ENCODE measurements around the gene VTI1A.

VTI1A gene

DNA sequence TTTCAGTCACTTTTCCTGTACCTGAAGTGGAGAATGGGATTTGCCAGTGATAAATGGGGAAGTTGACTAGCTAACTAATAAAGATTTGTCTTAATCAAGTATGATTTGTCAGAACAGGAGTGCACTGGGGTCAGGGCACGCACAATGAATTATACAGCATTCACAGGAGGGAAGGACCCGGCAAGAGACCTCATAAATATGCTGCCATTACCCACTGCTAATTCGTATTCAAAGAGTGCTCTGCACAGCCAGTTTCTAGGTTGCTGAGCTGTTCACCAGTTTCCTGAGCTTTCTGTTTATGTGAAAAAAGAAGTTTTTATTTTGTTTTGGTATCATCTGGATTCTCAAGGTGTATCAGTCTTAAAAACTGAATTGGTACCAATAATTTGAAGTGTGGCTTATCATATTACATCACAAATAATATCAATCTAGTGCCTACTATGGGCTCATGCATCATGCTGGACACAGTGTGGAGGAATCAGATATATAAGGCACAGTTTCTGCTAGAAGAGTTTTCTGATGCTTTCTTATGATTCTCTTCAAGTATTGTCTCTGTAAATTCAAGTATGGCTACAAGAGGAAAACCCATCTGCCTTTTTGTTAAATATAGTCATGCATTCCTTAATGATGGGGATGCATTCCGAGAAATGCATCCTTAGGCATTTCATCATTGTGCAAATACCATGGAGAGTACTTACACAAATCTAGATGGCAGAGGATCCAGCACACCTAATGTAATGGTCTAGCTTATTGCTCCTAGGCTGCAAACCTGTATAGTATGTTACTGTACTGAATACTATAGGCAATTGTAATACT lies 202.2 kb downstream of the VTI1A start:
- no peak for DNase-seq

DNA sequence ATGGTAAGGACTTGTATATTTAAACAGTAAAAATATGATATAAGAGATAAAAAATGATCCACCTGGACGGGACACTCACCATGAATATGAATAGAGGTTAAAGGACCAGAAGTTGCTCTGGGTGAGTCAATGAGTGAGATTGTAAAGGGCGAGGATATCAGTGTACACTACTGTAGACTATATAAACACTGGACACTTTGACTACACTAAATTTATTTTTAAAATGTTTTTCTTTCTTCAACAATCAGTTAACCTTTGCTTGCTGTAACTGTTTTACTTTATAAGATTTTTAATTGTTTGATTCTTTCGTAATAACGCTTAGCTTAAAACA lies 202.8 kb downstream of the VTI1A start:
- no peak for DNase-seq

DNA sequence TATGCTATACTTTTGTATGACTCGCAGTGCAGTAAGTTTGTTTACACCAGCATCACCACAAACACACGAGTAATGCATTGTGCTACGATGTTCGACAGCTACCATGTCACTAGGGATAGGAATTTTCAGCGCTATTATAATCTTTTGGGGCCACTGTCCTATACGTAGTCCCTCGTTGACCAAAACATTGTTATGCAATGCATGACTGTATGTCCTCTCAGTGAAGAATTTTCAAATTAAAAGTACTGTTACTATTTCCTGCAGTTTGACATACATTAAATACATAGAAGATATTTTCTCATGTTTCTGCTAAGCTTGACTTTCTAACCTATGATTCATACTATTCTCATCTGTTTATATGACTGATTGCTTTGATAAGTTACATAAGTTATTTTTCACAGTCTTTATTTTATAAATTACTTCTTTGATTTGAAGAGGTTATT lies 203.6 kb downstream of the VTI1A start:
- DNase-seq, result no peak

DNA sequence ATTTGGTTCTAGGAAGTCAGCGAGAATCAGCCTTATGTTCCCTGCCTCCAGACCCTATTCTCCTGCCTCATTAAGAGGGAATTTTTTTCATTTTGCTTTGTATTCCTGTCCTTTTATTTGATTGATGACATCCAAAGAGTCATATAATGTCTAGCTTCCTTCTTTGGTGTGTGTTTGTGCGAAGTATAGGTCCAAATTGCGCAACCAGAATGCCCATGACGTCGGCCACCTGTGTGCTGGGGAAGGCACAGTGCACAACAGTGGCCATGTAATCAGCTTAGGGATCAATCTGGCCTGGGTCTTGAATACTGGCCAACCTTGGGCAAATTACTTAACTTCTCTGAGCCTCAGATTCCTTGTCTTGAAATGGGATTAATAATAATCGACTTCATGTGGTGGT lies 206.2 kb downstream of the VTI1A start:
- no peak for DNase-seq

DNA sequence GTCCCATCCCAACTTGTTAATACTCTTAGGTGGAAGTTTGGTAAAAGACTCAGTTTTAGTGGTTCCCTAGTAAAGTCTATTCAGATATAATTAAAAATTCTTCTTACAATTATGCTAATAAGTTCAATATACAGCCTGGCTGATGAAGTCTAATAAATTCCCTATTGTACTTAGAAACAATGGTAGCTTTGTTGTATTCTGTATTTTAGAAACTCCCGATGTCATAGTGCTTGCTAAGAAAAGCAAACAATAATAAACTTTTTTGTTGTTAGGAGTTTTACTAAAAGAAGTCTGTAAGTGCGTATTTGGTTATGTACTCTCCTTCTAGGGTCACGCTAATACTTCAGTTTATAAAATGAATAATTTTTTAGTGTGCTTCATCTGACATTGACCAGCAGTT lies 206.8 kb downstream of the VTI1A start:
- DNase-seq, result no peak

DNA sequence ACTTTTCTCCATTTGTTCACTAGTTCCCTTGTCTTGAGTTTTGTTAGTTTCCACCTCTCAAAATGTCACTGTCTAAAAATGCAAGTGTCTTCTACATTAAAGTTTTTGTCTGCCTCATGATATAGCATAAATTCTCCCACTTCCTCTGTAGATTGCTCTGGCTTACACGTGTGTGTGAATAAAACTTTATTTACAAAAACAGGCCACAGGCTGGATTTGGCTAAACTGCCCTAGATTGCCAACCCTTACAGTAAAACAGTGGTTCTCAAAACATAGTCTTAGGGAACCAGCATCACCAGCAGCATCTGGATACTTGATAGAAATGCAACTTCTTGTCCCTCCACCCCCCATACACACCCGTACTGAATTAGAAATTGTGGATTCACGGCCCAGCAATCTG lies 207.8 kb downstream of the VTI1A start:
- no peak for DNase-seq

DNA sequence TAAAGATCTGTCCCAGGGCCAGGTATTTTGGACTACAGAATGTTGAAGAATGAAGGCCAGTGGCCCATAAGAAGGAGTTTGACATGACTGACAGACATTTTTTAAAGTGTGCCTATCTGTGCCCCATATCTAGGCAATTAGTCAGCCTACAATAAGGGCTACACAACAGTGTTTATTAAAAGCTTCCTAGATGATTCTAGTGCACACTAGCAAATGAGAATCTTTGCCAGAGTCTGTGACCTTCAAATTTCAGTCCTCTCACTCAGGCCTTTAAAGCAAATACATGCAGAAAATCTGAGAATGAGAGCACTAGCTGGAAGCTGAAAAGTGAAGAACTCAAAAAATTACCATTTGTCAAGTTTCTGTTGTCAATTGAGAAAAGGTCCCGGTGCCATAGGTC lies 208.7 kb downstream of the VTI1A start:
- DNase-seq, result no peak

DNA sequence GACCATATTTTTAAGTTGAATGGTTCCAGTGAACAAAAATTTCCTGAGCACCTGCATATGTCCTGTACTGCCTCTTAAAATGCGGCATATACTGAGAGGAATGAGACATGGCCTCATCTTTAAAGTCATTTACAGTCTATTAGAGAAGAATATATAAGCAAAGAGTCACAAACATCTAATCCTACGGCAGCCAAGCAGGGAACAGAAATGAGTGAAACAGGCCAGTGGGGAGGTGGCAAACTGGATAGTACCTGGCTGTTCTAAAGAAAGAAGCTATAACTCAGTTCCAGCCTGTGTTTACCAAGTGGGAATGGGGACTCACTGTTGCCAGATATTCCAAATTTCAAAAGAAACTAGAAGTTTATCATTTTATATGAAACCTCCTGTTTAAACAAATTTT lies 211.4 kb downstream of the VTI1A start:
- DNase-seq, result no peak

DNA sequence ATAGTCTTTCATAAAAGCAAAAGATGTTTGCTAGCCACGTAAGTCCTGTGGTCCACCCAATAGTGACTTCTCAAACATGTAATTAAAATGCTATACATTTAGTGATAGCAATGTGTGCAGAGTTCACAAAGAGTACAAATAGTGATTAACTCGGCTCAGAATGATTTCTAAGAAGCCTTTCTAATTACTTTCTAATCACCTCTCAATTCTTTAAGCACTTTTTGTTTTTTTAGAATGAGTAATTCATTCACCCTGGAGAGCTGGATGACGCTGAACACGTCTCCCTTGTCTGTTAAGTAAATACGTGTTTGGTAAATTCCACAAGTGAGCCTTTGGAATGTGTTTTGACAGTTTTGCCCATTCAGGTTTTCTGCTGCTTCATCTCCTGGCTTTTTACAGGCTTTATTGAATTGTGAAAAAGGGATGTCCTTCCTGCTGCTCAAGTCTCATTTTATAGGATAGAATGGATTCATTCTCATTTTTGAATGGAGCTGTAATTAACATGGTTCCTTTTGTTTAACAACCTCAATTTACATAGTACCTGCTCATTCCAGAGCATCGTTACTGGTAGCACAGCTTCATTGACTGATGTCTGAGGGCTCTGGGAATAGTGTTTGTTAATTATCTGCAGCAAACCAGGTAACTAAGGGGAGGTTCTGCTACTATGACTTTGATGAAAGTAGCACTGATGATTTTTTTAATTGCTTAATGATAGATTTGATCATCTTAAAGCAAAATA lies 212.1 kb downstream of the VTI1A start:
- DNase-seq, result no peak

DNA sequence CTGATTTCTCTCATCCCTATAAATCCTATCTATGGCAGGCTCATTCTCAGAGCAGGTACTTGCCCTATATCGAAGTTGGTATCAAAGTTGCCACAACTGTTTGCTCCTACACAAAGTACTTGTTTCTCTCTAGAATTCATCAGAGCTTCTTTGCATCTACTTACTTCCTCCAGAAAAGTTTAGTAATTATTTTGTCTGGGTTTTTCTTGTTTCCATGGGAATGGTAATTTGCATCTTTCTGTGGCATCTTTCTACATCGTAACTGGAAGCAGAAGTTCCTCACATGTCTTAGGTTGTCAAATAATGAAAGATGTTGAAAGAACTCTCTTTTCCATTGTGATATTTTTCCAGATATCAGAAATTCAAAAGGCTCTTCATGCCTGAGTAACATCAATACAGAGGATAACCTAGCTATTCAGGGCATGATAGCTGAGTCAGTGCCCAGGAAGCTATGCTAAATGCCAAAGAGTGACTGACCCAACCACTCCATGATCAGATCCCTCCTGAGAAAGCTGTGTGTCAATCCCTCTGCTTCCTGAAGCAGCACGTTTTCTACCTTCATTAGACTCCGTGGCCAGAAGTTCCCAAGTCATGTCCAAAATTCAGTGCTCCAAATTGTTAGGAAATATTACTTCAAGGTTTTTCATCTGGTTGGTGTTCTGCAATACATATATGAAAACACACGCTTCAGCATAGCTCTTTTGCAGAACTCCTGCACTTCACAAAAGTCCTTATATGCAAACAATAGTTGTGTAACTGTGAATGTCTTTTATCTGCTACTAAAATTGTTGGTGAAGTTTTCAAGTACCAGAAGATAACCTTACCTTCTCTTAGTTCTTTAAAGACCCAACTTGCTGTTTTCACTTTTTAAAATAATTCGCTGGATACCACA lies 216.5 kb downstream of the VTI1A start:
- peak; percentile 35 for DNase-seq

DNA sequence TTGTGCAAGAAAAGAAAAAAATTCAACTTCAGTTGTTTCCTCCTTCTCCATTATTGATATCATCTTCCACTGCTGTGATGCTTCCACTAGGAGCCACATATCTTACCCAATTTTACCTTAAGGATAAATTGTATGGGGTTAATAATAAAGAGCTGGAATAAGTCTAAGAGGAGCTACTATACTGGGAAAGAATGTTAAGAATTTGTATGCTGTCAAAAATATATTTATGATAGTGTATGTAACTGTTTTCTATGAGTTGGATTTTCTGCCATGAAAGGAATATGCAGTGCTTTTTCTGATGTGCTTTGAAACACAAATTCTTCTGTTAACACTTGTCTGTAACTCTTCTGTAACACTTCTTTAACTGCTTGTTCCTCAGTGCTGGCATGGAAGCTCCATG lies 219.1 kb downstream of the VTI1A start:
- no peak for DNase-seq

DNA sequence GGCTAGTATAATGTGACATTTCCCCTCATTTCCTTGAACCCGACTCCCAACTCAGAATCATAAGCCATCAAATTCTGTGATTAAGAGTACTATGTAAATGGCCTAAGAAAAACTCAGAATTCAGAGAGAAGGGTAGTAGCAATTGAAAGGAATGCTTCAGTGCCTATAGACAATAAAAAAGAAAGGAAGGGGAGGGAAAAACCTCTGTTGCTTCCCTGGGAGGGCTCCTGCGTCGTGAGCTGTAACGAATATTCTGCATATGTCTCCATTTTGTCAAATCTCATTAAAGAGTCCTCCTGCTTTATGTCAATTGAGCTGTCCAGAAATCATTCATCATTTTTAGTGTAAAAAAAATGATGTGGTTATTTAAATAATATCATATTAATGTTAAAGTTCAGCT lies 223.0 kb downstream of the VTI1A start:
- DNase-seq, result no peak

DNA sequence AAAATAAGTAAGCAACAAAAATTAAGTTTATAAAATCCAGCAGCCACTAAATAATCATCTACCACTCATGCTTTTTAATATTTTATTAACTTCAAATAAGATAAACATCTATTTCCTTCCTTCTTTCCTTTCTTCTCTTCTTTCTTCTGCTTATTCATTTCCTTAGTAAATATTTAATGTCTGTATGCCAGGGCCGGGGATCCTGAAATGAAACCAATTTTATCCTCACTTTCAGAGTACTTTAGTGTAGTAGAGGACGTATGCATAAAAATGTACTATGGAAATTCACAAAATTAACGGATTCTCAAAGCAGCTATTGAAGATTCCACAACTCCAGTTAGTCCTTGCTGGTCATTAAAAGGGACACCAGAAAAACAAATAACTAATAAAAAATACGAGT lies 224.7 kb downstream of the VTI1A start:
- no peak for DNase-seq

DNA sequence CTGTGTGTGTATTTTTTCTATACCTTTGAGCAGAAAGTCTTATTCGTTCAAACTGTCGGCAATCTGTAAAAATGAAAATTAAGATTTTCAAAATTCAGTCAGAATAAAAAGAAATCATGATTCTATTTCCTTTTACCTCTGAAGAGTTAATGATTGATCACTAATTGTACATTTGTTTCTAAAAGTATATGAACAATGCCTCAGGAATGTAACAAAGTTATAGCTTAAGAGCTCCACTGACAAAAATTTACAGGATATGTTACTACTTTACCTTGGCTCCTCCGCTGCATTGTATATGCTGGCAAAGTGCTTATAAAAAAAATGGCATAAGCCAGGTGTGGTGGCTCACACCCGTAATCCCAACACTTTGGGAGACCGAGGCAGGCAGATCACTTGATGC lies 225.7 kb downstream of the VTI1A start:
- DNase-seq, result no peak

DNA sequence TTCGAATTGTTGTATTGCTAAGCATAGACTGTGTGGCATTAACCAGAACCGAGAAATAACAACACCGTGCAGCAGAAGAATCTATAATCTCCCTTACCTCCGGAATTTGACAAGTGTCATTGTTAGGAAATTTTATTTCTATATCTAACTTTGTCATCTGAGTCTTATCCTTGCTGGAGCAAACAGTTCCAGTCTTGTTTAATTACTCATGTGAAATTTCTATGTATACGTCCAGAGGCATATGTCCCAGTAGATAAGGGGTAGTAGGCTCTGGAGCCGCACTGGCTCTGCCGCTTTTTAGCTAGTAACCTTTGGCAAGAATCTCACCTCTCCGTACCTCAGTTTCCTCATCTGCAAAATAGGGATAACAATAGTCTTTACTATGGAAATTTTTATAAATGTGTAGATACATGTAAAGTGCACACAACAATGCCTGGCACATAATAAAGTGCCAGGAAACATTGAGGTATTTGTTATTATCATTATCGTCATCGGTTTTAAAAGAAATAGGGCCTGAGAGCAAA lies 228.6 kb downstream of the VTI1A start:
- DNase-seq, result no peak

DNA sequence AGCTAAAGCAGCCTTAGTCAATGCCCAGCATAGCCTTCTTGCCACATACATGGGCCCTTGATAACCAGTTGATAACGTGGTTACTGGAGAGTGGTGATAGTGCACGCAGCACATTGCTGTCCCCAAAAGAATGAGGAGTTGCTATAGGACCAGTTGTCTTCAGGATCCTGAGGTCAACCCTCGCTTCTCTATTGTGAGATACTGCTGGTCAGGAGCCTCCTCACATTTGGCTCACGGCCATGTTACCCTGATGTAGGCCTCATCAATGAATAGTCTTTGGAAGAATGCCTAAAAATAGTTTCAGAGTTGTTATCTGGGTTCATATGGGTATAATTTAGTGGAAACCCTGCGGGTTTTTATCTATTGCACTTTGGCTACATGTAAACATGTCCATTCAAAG lies 230.7 kb downstream of the VTI1A start:
- no peak for DNase-seq

DNA sequence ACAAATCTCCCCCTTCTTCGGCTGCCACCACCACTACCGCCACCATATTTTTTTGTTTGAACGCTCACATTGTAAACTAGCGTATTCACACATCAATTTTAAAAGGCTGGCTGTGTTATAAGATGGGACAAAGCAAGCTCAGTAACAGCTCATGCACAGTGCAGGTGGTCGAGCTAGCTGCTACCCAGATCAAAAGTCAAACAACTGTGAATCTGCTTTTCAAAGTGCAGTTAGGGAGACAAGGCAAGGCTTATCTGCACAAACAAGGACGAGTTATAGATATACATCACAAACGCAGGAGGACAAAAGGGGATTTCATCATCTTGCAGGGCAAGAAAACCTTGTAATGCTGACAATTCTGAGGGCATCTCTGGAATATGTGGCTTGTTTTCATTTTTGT lies 231.6 kb downstream of the VTI1A start:
- DNase-seq, result no peak

DNA sequence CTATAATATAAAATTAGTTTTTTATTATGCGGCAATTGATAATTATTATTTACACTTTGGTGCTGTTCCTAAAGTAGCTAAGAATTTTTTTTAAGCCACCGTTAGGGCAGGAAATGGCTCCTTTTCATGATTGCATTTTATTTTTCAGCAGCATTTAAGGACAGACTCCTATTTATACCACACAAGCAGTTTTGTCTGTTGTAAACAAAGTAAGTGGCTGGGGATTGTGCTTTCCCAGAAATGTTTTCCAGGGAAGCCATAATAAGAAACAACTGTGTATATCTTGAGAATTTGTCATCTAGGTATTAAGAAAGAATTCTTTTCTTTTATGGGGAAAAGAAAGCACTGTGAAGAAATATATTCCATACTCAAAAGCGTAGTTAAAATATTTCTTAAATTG lies 232.0 kb downstream of the VTI1A start:
- no peak for DNase-seq

DNA sequence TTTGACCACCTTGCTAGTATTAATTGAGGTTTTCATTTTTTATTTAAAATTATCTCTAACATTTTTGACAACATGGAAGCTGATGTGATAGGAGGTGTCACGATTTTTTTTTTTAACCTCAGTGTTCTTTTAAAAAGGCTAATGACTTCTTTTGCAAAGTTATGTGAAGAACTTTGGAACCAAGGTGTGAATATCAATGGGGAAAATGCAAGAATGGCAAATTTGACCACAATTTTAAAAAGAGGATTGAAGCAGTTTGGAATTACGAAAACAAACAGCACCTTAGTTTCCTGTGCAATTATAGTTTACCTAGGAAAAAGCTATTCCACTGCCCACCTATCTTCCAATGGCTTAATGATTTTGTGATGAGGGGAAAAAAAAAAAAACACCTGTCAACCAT lies 232.4 kb downstream of the VTI1A start:
- no peak for DNase-seq

DNA sequence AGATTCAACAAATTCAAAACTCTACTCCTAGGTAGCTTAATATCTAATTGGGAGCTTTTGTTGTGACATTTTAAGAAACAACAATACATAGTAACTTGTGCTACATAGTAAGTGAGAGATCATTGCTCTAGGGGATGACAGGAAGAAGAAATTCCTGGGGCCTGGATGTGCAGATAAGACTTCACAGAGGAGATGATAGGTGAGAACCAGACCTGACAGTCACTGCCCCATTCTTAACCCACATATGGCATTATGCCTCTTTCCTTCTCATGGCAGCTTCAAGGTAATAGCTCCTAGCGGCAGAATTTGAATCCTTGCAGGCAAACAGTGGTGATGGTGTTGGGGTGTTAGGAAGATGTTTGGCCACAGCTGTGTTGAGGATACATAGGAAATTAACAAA lies 233.6 kb downstream of the VTI1A start:
- DNase-seq, result no peak

DNA sequence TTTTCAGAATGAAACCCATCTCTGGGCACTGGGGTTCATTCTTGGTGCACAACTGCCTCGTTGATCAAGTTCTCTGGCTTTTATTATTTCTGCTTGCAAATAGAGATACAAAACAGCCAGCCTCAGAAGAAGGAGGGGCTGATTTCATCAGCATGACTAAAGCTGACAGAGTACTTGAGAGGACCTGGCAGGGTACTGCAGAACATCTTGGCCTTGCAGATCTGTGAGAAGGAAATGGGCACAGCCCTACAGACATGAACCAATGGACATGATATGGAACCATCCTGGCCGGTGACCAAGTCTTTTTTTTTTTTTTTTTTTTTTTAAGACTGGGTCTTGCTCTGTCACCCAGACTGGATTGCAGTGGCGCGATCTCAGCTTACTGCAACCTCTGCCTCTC lies 240.6 kb downstream of the VTI1A start:
- no peak for DNase-seq

DNA sequence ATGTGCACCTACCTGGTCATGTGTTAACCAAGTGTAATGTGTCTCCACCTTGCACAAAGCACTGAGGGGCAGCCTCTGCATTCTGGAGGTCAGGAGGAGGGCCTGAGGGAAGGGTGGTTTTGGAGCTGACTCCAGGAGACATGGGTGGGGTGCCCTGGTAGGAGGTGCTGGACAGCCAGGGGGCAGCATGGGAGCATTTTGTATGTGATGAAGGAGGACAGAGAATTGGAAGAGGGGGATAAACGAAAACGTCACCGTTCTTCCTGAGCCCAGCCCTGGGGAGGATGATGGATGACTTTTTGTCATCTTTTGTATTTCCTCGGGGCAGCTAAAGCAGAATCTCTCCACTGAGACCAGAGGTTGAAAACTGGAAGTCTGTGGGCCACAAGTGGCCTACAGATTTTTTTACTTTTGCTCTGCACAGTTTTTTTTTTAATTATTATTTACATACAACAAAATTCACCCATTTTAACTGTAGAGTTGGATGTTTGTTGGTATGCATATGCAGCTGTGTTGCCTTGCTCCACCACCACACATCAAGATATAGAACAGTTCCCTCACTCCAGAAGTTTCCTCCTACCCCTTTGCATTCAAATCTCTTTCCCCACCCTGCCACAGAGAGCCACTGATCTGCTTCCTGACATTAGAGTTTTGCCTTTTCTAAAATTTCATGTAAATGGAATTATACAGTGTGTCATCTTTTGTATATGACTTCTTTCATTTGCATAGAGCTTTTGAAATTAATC lies 242.5 kb downstream of the VTI1A start:
- DNase-seq, result no peak

DNA sequence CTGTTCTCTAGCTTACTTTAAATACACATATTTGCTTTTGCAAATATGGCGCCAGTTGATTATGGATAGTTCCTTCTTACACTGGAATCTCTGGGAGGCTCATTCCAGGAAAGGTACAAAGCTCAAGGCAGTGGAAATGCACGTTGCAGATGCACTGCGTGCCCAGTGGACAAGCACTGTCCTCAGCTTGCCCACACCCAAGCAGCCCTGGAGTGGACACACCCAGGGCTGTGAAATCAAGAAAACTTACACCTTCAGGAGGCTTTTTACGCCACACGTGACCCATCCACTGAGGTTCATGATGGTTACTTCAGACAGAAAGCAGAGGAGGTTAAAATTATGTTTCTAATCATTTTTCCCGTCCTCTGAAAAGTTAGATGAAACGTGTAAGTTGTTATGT lies 248.5 kb downstream of the VTI1A start:
- DNase-seq, result no peak

Data from T1000 (cell line).